Measurements from ENCODE around the gene XAB2. TPM values are rescaled to one million over a fixed set of nuclear protein-coding genes. Genes with fewer than 3 reads are reported as not detected.

Gene XAB2
- total RNA-seq, 2 experiments from 2014 or later: 48.5 TPM

Other genes with a start within 250 kb of the XAB2 start
- 1 to 10 TPM in 1 of 2 experiments, under 1 TPM in 1; 0.68 to 1.7 TPM for gene PEX11G, start 140.5 kb downstream of the XAB2 start, total RNA-seq
- gene ZNF358, start 113.4 kb downstream of the XAB2 start, total RNA-seq: 1 to 10 TPM; 5.5 to 7.5 TPM
- 10 to 100 TPM; 15.2 to 15.3 TPM for gene MCOLN1, start 106.9 kb downstream of the XAB2 start, total RNA-seq
- gene PNPLA6, start 93.8 kb downstream of the XAB2 start, total RNA-seq: 100 to 1,000 TPM; 130 to 152 TPM
- under 1 TPM; 0.13 to 0.33 TPM for gene CAMSAP3, start 33.7 kb downstream of the XAB2 start, total RNA-seq
- gene PET100, start 248 bp upstream of the XAB2 start, total RNA-seq: 100 to 1,000 TPM; 123 to 136 TPM
- gene PCP2, start 4.2 kb upstream of the XAB2 start, total RNA-seq: 1 to 10 TPM; 1.9 to 2.1 TPM
- gene STXBP2, start 7.6 kb upstream of the XAB2 start, total RNA-seq: 100 to 1,000 TPM; 169 to 171 TPM
- not detected for gene RETN, start 39.5 kb upstream of the XAB2 start, total RNA-seq
- not detected for gene MCEMP1, start 47.5 kb upstream of the XAB2 start, total RNA-seq
- 10 to 100 TPM; 92.5 to 94.7 TPM for gene TRAPPC5, start 51.3 kb upstream of the XAB2 start, total RNA-seq
- gene FCER2, start 72.6 kb upstream of the XAB2 start, total RNA-seq: under 1 TPM; 0.60 to 0.95 TPM
- gene CLEC4G, start 102.6 kb upstream of the XAB2 start, total RNA-seq: not detected
- gene CD209, start 118.0 kb upstream of the XAB2 start, total RNA-seq: not detected
- gene CLEC4M, start 133.7 kb upstream of the XAB2 start, total RNA-seq: not detected
- gene EVI5L, start 200.7 kb upstream of the XAB2 start, total RNA-seq: 1 to 10 TPM; 7.0 to 7.7 TPM
- under 1 TPM; 0.05 to 0.13 TPM for gene PRR36, start 244.8 kb upstream of the XAB2 start, total RNA-seq